HG02884 (cell line): ENCODE data around the gene NGEF.

Experiments
- ATAC-seq: cut with Tn5 transposase; IDR thresholded peaks from one replicate; pipeline ENCODE4 v1.9.1; 2021; ENCODE audit warnings: mild to moderate bottlenecking, moderate library complexity; ENCODE audit not compliant: unreplicated experiment

NGEF gene

DNA sequence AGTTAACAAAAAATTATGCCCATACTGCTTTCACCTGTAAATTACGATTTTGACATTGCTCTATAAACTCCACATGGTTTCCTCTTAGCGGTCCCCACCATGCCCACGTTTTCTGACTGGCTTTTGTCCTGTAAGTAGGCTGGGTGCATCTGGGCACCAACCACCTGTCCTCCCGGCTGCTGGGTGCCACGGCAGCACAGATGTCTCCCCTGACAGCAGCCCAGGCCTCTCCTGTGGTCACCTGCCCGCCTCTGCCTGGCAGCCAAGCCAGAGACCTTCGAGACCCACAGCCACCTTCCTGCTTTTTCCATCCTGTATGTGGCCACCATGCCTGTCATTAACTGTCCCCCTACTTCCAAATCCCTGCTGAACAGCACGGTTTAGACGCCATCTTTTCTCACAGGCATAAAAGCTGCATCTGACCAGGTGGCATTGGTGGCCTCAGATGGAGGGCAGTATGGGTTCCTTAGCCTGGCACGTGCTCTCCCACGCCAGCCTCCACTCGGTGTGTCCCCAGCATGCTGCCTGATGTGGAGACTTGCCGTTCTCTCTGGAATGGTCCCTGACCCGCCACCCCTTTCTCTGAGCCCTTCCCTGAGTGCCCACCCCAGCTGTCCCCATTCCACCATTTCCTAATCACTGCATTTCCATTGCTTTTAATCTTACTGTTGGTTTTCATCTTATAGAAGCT, 124.1 kb downstream of the NGEF start:
- ATAC-seq = no peak

DNA sequence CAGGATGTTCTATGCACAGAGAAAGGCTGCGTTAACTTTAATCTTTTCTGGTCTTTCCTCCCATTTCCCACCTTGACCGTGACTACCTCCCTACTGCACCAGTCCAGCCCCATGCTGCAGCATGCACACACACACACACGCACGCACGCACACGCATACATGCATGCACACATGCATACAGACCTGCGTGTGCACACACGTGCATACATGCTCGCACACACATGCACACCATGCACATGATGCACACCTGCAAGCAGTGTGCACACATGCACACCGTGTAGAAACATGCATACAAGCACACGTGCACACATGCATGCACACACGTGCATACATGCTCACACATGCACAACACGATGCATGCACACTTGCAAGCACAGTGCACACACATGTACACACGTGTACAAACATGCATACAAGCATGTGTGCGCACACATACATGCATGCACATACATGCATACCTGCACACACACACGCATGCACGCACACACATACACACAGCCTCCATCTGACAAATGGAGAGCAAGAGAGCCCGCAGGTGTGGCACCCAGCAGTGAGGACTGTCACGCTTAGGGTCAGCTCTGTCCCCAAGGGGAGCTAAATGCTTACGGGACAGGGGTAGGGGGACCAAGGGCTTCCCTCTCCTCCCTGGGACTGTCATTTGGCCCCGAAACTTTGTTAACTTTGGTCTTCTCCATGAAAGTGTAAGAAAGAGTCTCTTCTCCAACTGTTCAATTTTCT, 124.8 kb downstream of the NGEF start:
- ATAC-seq = no peak

DNA sequence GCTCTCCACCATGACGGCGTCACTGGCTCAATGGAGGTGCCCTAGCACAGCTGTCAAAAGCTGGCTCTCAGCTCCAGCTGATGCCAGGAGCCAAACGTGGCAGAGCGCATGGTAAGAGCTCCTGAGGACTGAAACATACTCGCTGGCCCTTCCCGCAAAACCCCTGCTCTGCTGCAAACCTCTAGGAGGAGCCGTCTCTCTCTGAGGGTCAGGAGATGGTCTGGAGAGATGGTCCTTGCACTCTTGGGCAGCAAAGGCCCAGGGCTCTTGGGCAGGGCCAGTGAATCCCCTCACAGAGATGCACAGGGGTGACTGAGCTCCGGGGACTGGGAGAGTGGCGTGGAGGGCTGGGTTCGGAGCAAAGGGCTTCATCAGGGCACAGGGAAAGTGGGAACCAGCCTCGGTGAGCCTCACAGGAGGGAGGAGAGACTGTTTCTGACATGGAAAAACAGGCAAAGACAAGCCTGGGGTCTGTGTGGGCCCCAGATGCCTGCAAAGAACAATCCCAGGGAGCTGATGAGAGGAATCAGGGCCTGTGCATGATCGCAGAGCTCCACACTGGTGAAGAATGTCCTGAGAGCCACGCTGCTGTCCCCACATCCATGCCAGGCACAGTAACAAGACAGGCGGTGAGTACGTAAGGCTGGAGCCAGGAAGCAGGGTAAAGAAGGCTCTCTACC, 125.7 kb downstream of the NGEF start:
- no peak for ATAC-seq

DNA sequence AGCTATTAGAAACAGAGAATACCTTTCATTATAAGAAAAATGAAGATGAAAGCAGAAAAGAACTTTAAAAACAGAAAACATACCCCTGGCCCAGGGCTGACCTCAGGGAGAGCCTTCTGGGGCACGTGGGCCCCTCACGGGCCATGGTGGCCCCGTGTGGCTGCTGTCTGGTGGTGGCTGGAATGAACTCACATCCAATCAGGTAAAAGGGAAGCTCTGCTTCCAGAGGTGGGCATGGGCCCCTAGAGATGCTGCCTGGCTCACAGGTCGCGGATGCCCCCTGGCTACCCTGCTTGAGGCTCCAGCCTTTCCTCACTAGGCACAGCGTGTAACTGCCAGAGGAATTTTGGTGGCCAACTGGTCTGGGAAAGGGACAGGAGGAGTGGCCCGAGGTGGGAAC, 126.4 kb downstream of the NGEF start:
- ATAC-seq = no peak

DNA sequence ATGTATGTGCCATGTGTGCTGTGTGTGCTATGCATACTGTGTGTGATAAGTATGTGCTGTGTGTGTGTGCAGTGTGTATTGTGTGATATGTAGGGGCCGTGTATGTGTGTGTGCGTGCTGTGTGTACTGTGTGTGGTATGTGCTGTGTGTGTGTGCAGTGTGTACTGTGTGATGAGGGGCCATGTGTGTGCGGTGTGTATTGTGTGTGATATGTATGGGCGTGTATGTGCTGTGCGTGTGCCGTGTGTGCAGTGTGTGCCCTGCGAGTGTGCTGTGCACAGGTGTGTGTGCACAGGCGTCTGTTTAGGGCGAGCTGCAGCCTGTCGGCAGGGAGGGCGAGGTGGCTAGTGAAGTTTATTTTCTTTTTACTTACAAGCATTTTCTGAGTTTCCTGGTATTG, 126.9 kb downstream of the NGEF start:
- ATAC-seq = no peak

DNA sequence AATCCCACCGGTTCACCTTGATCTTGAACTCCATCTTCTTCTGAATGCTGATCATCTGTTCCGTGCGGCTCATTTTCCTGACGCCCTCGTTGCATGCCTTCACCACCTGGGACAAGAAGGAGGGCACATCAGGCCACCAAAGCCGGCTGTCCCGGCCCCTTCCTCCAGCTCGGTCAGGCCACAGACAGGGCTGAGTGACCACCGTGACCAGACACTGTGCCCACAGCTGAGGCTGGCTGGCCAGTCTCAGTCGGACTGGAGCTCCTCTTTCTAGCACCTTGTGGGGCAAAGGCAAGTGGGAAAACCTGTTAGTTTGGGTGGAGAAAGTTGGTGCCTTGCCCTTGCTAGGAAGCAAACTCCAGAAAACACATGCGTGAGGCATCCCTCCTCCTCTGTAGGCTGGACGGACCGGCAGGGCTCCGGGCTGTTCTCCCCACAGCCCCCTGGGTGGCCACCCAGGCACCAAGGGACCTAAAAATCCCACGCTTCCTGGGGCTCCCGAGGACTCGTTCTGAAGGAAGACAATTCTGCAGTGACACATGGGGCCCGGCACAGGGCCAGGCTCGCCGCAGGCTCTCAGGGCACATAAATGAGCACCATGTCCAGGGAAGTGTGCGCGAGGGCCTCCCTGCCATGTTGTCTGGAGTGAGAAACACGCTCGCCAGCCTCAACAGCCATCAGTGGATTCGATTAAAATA, 127.6 kb downstream of the NGEF start:
- ATAC-seq = no peak

DNA sequence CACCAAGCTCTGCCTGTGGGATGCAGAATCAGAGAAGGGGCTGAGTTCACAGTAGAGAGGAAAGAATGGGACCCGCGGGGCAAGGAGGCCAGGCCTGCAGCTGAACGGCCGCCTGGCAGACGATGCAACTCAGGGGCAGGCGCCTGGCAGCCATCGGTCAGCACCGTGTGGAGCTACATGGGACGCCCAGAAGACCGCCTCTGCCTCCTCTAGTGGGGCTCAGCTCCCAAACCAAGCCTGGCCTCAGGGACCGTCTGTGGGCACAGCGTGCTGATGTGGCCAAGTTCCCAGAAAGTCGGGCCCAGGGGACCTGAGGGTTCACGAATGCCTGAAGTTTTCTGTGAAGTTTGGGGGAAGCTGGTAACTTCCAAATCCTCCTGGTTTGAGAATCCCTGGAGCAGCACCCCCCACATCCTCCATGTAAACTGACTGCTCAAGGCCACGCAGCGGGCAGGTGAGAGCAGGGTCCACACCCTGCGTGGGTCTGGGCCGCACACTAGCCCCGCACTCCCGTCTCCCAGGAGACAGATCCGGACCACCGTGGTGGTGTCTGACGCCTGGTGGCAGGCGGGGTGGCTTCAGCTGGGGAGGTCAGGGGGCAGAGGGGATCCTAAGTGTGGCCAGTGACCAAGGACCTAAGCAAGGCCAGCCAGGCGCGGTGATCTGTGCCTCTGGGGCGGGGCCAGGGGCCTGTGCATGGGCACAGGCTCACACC, 128.3 kb downstream of the NGEF start:
- no peak for ATAC-seq

DNA sequence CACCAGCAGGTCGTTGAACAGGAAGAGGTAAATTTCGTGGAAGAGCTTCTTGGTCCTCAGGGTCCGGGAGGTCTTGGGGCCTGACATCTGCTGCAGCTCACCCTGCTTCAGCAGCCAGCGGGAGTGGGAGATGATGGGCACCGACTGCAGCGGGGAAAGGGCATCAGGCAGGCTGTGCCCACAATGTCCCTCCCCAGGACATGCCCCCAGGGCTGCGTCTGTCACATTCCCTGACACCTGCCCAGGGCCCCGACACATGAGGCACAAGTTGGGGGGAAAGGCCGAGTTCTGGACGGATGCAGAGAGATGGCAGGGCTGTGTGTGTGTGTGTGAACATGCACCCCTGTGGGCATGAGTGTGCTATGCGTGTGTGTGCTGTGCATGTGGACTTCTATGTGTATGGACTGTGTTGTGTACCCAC, 129.0 kb downstream of the NGEF start:
- ATAC-seq = no peak

DNA sequence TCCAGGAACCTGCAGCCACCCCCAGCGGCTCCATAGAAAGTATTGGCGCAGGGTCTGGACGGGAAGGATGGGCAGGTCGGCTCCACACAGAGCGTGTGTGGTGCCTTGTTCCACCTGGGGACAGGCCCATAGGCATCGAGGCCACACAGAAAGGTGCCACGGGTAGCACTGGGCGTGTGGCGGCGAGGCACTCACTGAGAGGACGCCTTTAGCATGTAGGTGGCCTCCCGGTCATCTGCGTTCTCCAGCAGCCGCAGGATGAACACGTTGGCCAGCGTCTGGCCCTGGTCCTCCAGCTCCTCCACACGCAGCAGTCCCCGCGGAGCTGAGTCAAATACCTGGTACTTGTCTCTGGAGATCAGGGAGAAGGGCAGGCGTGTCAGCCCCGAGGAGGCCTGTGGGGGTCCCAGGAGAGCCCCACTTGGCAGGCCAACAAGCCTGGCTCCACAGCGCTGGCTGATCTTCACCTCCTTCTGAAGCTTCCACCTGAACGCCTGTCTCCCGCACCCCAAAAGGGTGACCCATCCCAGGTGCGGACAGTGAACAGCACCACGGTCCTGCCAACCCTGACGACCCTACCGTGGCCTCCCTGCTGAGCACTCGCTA, 129.8 kb downstream of the NGEF start:
- ATAC-seq = no peak

DNA sequence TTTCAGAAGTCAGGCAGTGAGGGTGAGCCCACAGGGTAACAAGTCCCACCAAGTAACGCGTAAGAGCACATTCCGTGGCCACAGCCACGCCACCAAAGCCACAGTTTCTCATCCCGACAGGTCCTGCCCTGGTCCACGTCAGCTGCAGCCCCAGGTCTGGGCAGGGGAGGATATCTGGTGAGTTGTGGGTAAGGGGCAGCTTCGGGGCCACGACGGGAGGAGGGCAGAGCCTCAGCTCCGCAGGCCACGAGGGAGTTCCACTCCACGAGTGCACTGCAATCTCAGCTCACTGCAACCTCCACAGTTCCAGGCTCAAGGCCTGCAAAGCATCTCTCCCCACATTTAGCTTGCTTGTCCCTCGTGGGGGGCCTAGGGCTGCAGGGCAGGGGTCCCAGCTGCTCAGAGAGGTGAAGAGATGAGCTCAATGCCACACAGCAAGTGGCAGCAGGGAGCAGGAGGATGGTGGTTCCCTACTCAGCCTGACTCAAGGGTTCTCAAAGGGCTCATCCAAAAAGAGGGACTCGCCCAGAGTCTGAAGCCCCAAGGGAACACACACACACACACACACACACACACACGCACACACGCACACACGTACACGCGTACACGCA, 130.4 kb downstream of the NGEF start:
- no peak for ATAC-seq

DNA sequence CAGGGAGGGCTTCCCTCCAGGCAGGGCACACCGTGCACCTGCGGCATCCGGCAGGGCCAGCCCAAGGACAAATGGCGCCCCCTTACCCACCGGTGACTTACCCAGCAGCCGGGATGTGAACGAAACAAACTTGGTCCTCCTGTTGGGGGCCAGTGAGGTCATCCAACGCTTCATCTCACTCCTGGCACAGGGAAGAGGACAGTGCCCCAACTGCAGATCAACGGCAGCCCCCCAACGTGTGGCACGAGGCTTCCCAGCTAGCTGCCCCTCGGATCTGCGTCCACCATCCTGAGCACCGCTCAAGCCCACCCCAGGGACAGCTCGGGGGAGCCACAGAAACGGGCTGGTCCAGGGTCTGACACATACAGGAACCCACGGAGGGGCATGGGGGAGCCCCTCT, 131.0 kb downstream of the NGEF start:
- ATAC-seq = no peak

DNA sequence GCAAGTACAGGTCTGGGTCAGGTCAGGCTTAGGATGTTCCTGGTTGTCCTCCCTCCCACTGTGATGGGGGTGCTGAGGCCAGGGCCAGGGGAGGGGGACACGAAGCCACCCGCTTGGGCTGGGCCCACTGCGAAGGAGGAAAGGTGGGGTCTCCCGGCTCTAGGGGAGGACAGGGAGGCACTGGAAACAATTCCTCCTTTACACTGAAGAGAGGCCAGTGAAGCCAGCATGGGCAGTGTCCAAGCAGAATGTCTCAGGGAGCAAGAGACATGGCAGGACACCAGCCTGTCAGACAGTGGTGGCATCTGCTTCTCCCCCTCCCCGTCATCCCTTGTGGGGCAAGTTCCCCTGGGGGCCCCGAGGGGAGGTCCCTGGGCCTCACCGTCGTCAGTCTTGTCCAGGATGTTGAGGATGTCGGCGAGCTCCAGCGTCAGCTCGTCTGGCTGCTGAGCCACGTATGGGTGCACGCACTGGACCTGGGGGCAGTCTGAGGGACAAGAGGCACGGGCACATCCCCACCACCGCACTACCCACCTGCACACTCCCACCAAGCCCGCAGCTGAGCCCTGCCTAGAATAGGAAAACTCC, 132.2 kb downstream of the NGEF start:
- no peak for ATAC-seq

DNA sequence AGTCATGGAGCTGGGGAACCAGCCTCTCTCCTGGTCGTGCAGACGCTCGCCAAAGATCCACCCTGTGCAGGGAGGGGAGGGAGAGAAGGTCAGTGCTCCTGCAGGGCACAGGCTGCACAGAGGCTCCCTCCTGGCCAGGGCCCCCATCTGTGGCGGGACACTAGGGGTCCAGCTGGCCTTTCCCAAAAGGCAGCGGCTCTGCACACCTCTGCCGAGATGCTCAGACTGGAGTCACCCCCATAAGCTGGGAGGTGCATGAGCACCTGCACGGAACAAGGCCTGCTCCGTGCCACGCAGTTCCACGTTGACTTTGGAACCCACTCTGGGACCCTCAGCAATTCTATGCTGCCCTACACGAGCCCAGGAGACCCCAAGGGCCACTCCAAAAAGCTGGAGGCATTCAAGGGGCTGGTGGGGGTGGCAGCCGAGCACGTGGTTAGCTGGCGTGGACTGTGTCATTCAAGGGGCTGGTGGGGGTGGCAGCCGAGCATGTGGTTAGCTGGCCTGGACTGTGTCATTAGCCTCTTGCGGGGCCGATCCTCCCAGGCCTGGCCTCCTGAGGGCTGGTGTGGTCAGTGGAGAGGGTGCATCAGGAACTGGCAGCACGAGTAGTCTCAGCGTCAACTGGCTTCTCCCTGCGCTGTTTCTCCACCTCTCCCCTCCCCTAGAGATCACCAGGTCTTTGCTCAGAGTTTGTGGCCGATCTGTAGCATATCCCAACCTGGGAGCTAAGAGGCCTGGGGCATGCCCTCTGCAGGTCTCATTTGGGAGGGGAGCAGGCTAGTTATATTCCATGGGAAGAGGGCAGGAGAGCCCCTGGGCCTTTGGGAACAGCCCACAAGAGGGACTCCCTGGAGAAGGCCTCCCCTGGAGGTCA, 133.2 kb downstream of the NGEF start:
- ATAC-seq = no peak

DNA sequence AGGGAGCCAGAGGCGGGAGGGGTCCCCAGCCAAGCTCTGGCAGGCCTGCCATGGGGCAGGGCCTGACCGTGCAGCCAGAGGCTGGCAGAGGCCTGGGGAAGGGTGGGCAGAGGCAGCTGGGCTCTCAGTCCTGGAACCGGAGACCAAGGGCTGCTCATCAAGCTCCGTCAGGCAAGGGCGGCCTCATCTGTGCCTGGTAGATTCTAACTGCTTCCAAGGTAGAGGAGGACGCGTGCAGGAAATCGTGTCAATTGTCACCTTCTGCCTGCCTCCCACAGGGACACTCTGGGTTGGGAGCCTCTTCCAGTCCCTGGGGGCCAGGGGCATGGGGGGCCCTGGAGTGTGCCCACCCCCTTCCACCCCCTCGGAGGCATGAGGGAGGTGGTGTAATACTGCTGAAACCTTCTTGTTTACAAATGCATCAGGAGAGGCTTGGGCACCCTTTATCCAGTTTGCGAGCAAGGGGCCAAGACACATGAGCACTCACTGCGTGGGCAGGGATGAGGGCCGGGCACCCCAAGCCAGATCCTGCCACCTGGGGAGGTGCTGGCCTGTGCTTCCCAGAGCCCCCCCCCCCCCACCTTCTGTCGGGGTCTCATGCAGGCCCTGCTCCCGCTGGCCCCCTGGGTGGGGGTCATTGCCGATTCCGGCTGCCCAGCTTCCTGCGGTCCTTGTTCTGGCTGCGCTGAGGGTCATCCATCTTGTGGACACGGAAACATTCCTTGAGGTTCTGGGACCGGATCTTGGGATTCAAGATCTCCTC, 134.0 kb downstream of the NGEF start:
- no peak for ATAC-seq

DNA sequence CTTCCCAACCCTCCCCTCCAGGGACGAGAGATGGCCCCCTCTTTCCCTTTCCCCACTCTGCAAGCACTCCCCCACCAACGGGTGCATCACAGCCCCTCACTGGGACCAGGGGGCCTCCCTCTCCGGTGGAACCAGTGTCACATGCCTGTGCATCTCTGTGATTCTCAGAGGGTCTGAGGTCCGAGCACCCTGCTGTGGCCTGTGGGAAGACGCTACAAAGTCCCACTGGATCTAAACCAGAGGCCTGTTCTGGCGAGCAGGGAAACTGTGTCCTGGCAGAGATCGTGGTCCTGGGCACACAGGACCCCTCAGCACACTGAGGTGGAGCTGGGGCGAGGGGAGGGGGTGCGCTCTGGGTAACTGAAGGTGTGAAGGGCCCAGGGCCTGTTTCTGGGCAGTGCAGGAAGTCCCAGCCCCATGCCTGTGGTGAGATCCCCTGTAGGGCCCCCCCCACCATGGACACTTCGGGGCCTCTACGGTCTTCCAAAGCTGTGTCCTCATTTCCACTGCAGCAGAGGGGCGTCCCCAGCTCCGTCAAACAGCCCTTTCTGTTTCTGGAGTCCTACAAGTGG, 135.0 kb downstream of the NGEF start:
- no peak for ATAC-seq

DNA sequence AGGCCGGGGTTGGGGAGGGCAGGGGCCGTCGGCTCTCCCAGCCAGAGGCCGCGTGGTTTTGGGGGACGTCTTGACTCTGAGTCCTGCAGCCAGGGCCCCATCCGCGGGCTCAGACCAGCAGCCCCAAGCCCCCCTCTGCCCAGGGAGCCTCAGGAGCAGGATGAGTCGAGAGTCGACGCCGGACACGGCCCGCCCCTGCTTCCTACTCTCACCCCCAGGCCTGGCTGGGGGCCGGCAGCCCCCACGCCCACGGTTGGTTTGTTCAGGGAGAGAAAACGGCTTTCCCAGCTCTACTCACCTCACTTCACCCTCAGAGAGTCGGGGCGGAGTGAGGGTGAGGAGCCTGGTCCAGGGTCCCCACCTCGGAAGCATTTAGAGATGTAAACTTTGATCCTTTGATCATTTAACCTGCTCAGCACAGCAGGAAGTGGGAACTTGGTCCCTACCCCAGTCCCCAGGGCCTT, 136.0 kb downstream of the NGEF start:
- ATAC-seq = no peak

DNA sequence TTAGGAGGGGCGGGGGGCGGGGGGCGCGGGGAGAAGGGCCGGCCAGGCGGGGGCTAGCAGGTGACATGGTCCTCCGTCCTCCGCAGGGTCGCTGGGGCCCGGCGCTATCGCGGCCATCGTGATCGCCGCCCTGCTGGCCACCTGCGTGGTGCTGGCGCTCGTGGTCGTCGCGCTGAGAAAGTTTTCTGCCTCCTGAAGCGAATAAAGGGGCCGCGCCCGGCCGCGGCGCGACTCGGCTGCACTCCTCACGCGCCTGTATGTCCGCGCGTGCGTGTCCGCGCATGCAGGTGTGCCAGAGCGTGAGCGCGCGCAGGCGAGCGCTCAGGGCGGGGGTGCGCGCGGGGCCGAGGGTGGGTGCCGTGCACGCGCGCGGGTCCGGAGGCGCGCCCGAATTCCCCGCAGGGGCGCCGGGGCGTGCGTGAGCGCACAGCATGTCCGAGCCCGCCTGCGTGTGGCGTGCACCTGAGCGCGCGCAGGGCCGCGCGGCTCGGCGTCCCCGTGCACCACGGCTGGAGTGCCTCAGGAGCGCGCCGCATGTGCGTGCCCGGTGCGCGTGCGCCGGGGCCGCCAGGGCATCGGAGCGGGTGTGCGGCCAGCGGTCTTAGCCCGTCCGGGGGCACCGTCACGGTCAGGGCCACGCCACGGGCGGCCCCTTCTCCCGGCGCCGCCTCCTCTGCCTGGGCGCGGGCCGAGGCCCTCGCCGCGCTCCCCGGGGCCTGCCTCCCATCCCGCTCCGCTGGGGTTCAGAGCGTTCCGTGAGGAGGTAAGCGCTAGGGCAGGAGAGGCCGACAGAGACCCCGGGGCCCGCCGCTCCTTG, 136.7 kb downstream of the NGEF start:
- no peak for ATAC-seq
